NCI-H1694 (cell line): ENCODE results near the gene KLHL29.

Experiments
- DNase-seq: peaks from one replicate; lab custom pipeline; 2025; lab: John Stamatoyannopoulos, UW

KLHL29 gene

GRCh38 chr2:23531280-23531679 lies 146.3 kb downstream of the KLHL29 start:
- no peak for DNase-seq

DNA sequence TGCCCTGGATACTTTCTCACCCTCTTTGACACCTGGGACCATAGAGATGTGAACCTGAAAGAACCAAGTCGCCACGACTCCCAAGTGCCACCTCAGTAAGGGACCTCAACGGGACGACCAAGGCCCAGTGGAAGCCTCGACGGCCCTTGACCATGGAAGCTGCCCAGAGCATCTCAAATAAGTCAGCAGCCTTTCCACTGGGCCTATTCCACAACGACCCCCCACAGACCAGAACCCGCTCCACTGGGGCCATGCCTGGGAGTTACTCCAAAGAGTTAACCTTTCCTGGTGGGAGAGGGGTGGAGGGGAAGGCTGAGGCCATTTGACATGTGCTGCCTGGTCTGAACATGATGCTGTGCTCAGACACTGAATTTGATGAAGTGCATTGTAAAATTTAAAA lies 146.9 kb downstream of the KLHL29 start:
- DNase-seq, result no peak

DNA sequence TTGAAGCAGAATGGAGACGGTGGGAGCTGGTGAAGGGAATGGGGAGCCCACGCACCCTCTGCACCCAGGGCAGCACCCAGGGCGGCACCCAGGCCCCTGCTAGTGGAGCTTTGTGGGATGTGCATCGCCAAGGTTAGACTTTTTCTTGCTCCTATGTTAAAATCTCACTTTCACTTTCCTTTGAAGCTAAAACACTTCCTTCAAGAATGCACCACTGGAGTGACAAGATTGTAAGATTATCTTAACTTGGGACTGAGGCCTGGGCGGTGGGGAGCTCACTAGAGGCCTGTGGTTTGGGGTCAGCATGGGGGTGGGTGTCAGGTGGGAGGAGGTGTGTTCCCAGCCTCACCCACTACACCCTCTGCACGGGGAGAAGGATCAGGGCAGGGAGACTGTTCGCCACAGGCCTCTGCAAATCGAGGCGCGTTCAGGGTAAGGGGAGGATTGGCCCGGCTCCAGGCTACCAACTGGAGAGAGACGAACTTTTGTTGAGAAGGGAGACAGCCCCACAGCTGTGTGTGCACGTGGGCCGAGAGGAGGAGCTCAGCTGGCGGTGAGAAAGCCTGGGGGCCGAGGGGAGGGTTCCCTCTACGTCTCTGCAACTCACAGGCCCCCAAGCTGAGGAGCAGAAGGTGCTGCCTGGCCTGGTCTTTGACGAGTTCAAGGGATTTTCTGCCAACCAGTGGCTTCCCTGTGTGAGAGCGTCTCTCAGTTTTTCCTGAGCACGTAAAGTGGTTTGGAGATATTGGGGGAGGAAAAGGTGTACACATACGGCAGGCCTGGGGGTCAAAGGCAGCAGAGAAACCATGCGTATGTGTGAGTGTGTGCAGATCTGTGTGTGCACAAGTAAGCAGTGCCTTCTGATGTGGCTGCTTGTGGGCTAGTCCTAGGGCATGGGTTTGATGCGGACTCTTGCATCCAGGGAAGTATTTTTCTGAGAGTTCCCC lies 147.7 kb downstream of the KLHL29 start:
- peak; percentile 98 for DNase-seq

- peak; percentile 71 for DNase-seq
Observed at GRCh38 chr2:23533338-23533695, 148.3 kb downstream of the KLHL29 start.

DNA sequence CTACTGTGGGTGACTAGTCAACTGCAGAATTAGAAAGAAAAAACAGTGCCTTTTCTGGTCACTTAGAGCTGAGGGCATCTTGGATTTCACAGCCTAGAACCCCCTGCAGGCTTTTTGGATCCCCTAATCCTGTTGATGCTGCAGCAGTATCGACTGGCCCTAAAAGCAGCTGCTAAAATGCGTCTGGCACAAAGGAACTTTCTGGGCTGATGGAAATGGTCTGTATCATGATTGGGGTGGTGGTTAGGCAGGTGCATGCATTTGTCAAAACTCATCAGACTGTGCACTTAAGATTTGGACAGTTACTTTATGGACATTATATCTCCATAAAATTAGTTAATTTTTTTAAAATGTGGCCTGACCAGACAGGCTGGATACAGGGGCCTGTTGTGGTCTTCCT lies 149.8 kb downstream of the KLHL29 start:
- no peak for DNase-seq

- DNase-seq, result no peak
Observed at GRCh38 chr2:23536326-23536725, 151.3 kb downstream of the KLHL29 start.

DNA sequence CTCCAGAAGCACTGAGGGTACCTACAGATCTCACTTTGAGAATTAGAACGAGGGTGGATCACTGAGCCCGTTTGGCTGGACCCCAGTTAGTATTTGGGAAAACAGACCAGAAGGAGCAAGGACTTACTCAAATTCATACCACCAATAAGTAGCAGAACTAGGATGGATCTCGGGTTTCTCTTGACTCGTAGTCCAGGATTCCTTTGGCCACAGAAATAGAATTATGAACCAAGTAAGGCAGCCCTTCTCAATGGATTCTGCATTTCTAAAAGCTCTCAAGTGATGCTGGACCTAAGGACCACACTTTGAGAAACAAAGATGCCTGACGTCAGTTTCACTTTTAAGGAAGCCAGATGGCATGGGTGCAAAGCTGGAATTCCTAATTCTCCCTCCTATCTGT lies 153.0 kb downstream of the KLHL29 start:
- DNase-seq, result no peak

- DNase-seq, result no peak
Observed at GRCh38 chr2:23538566-23538965, 153.6 kb downstream of the KLHL29 start.

- no peak for DNase-seq
Observed at GRCh38 chr2:23540804-23541360, 155.9 kb downstream of the KLHL29 start.

- peak; percentile 48 for DNase-seq
Observed at GRCh38 chr2:23541503-23542229, 156.7 kb downstream of the KLHL29 start.

DNA sequence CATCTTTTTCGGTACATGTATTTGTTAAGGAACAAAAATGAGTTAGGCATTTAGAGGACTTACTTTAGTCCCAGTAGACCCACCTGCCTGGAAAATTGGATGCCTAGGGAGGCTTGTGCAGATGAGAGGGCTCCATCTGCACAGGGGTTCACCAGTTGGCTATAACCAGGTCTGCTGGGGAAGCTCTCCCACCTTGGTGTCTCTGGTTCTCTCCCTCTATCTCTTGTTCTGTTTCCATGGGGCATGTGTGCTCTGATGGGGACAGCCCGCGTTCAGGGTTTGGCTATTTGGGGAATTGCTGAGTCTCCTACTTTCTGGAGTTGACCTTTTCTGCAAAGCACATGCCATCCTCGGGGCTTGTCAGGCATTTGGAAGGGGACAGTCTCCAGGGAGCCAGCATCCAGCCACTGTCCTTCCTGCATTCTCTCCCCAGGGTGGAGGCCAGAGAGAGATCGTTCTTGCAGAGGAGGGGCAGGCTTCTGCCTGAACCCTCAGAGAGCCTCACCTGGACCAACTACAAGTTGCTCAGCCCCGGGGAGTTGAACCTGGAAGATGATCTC lies 157.3 kb downstream of the KLHL29 start:
- DNase-seq, result no peak

DNA sequence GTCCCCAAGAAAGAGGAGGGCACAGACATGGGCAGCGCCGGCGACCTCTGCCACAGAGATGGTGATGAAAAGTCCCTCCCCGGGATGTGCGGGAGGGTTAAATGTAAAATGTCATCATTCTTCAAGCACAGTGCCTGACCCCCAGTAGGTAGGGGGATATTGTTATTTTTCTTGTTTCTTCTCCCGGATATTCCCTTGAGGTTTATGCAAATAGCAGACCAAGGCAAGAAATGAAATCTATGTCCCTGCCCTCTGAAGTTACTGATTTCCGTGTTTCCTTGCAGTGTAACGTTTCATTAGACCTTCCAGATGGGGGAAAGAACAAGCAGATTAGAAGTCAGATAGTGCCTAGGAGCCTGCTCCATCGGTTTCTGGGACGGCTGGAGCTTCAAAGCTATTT lies 158.3 kb downstream of the KLHL29 start:
- DNase-seq, result no peak

DNA sequence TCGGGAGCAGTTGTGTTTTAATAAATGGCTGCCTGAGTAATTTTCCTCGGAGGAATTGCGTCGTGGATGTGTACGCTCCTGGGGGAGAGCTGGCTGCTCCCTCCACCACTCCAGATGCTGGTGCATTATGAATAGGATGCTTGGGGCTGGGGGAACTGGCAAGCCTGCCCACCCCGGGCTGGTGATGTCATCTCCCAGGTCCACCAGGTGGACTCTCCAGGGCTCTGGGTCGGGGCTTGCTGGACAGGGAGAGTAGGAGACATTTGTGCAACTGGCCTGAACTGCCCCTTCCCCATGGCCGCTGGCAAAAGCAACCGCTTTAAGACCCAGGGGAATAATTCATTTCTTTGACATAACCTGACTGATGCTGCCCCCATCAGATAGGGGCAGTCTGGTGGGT lies 158.7 kb downstream of the KLHL29 start:
- no peak for DNase-seq

- DNase-seq, result no peak
Observed at GRCh38 chr2:23544589-23545295, 159.8 kb downstream of the KLHL29 start.

DNA sequence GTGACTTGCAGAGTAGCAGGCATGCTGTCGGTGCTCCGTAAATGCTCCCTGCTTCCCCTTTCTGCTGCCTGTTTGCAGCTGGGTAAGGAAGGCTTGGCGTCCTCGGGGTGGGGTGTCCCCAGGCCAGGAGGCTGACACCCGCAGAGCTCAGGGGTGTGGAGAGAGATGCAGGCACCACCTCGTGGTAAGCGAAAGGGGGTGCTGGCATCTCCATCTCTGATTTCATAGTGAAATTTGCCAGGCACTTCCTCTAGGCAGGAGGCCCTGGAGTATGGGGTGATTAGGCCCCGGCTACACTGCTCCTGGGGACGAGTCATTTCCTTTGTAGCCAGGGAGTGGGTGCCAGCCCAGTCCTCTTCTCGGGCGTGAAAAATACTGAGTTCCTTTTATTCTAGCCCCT lies 160.4 kb downstream of the KLHL29 start:
- peak; percentile 60 for DNase-seq

- DNase-seq, result peak; percentile 48
Observed at GRCh38 chr2:23545811-23546210, 160.8 kb downstream of the KLHL29 start.

GRCh38 chr2:23546913-23547312 lies 161.9 kb downstream of the KLHL29 start:
- DNase-seq, result no peak

GRCh38 chr2:23547725-23548124 lies 162.7 kb downstream of the KLHL29 start:
- no peak for DNase-seq

- DNase-seq, result peak; percentile 34
Observed at GRCh38 chr2:23548143-23548769, 163.3 kb downstream of the KLHL29 start.

GRCh38 chr2:23549051-23549450 lies 164.1 kb downstream of the KLHL29 start:
- DNase-seq, result peak; percentile 65

- DNase-seq, result no peak
Observed at GRCh38 chr2:23549821-23550530, 165.0 kb downstream of the KLHL29 start.
